OCI-LY1 (cell line): ENCODE measurements around the gene PLAGL2.

Source experiments
- H2AFZ ChIP-seq: fragments of 200-600 bp; sonication (generic), shearing (Covaris generic); 2 replicates; pipeline ENCODE4 v1.6.0; 2014; ENCODE audit warnings: antibody characterized with exemption, mild to moderate bottlenecking, low read length
- H3F3A ChIP-seq: fragments of 200-600 bp; sonication (generic), shearing (Covaris generic); 2 replicates; pipeline ENCODE4 v1.6.0; 2014; ENCODE audit warnings: mild to moderate bottlenecking, antibody characterized with exemption, low read length, moderate library complexity; ENCODE audit not compliant: insufficient read depth
- H3K27ac ChIP-seq: fragments of 200-600 bp; sonication (generic); 2 replicates; pipeline ENCODE4 v1.5.1; 2014; ENCODE audit warnings: low read length, mixed run types, mild to moderate bottlenecking, low read depth; ENCODE audit not compliant: poor library complexity, severe bottlenecking
- H3K27me3 ChIP-seq: fragments of 200-600 bp; sonication (generic); 2 replicates; pipeline ENCODE4 v1.6.0; 2014; ENCODE audit warnings: antibody characterized with exemption, mild to moderate bottlenecking, low read length, moderate library complexity; ENCODE audit not compliant: insufficient read depth
- H3K36me3 ChIP-seq: fragments of 200-600 bp; sonication (generic); 2 replicates; pipeline ENCODE4 v1.6.1; 2014; ENCODE audit warnings: mild to moderate bottlenecking, antibody characterized with exemption, low read length, moderate library complexity, mixed read lengths; ENCODE audit not compliant: insufficient read depth
- H3K4me1 ChIP-seq: fragments of 200-600 bp; sonication (generic); 2 replicates; pipeline ENCODE4 v1.5.1; 2014; ENCODE audit warnings: mild to moderate bottlenecking, low read length, moderate library complexity; ENCODE audit not compliant: insufficient read depth, severe bottlenecking
- H3K4me2 ChIP-seq: fragments of 200-600 bp; sonication (generic), shearing (Covaris generic); 2 replicates; pipeline ENCODE4 v1.6.1; 2014; ENCODE audit warnings: low read length
- H3K4me3 ChIP-seq: fragments of 200-600 bp; sonication (generic); 2 replicates; pipeline ENCODE4 v1.5.1; 2014; ENCODE audit warnings: low read length, low read depth, mild to moderate bottlenecking, mixed read lengths; ENCODE audit not compliant: poor library complexity, severe bottlenecking
- H3K79me2 ChIP-seq: fragments of 200-600 bp; shearing (Covaris generic); 2 replicates; pipeline ENCODE4 v1.6.1; 2016; ENCODE audit warnings: mixed run types, low read length, mixed read lengths; ENCODE audit not compliant: insufficient read depth
- H3K9ac ChIP-seq: fragments of 200-600 bp; sonication (generic), shearing (Covaris generic); 2 replicates; pipeline ENCODE4 v1.6.1; 2014; ENCODE audit warnings: mild to moderate bottlenecking, low read length, mixed read lengths
- H3K9me2 ChIP-seq: fragments of 200-600 bp; sonication (generic), shearing (Covaris generic); 2 replicates; pipeline ENCODE4 v1.6.1; 2014; ENCODE audit warnings: low read depth, mild to moderate bottlenecking, low read length, mixed read lengths
- H3K9me3 ChIP-seq: fragments of 200-600 bp; shearing (Covaris generic); 2 replicates; pipeline ENCODE4 v1.6.1; 2014; ENCODE audit warnings: low read length, mixed read lengths
- H4K20me1 ChIP-seq: fragments of 200-600 bp; sonication (generic), shearing (Covaris generic); 2 replicates; pipeline ENCODE4 v1.6.0; 2016; ENCODE audit warnings: mild to moderate bottlenecking, low read length; ENCODE audit not compliant: insufficient read depth
- EZH2 ChIP-seq: fragments of 200-600 bp; sonication (generic), shearing (Covaris generic); IDR thresholded peaks from 2 replicates; pipeline ENCODE4 v1.8.0; 2017; ENCODE audit warnings: borderline replicate concordance, mixed run types, mild to moderate bottlenecking, antibody characterized with exemption, low read length, moderate library complexity, mixed read lengths
- TF ChIP-seq, protein P1 (sequence below): fragments of 200-600 bp; sonication (generic), shearing (Covaris generic); IDR thresholded peaks from 2 replicates; pipeline ENCODE4 v1.5.1; 2017; ENCODE audit warnings: mild to moderate bottlenecking, antibody characterized with exemption, low read length, moderate library complexity, mixed read lengths

The PLAGL2 gene

DNA sequence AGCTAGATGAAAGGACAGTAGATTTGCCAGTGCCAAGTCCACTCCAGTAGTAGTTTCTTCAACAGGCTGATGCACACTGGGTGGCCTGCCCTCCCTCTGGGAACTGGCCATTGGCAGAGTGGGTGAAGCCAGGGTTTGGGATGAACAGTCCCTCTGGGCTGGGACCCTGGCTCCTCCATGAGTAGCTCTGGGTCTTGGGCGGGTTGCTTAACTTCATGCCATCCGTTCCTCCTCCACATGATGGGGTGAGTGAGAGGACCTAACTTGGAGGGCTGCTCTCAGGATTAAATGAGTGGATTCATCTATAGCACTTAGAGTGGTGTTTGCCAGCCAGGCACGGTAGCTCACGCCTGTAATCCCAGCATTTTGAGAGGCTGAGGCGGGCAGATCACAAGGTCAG is 47.2 kb downstream of the PLAGL2 start:
- Histone ChIP-seq H3F3A (no peaks in the 10 kb centered on the region), H4K20me1 (no peaks in the 10 kb centered on the region), H3K27ac (no peak overlapping the region), H3K4me2 (no peak overlapping the region), H3K79me2 (no peaks in the 10 kb centered on the region), H3K36me3 (peaks cover 67% of the 10 kb centered on the region), H3K9me2 (no peaks in the 10 kb centered on the region), H3K4me3 (no peak overlapping the region), H3K9me3 (no peaks in the 10 kb centered on the region), H3K4me1 (no peaks in the 10 kb centered on the region), H3K9ac (no peak overlapping the region), H3K27me3 (no peaks in the 10 kb centered on the region), H2AFZ (no peak overlapping the region)
- no peak for TF ChIP-seq EZH2
- TF ChIP-seq, protein P1, sequence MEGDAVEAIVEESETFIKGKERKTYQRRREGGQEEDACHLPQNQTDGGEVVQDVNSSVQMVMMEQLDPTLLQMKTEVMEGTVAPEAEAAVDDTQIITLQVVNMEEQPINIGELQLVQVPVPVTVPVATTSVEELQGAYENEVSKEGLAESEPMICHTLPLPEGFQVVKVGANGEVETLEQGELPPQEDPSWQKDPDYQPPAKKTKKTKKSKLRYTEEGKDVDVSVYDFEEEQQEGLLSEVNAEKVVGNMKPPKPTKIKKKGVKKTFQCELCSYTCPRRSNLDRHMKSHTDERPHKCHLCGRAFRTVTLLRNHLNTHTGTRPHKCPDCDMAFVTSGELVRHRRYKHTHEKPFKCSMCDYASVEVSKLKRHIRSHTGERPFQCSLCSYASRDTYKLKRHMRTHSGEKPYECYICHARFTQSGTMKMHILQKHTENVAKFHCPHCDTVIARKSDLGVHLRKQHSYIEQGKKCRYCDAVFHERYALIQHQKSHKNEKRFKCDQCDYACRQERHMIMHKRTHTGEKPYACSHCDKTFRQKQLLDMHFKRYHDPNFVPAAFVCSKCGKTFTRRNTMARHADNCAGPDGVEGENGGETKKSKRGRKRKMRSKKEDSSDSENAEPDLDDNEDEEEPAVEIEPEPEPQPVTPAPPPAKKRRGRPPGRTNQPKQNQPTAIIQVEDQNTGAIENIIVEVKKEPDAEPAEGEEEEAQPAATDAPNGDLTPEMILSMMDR, result no peak

DNA sequence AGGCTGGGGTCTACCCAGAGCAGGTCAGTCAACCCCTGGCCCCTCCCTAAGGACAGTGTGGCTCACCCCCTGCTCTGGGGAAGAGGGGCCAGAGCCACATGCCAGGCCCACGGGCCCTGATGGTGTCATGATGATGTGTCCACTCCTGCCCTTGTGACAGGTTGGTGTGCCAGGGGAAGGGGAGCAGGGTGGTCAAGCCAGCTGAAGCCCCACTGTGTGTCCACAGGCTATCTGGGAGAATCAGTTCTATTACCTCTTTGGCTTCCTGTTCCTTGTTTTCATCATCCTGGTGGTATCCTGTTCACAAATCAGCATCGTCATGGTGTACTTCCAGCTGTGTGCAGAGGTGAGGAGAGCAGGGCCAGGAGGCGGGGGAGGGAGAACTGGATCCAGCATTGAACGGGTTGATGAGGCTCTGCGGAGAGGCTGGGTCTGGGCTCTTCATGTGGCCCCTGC is 47.7 kb downstream of the PLAGL2 start:
- no peaks in the 10 kb centered on the region for H3K27me3 ChIP-seq
- H3K79me2 ChIP-seq, result no peaks in the 10 kb centered on the region
- H3K9me2 ChIP-seq, result no peaks in the 10 kb centered on the region
- H3K9ac ChIP-seq, result no peak overlapping the region
- H3K36me3 ChIP-seq, result peaks cover 66% of the 10 kb centered on the region
- H3K4me1 ChIP-seq, result no peaks in the 10 kb centered on the region
- H3K27ac ChIP-seq, result no peak overlapping the region
- TF ChIP-seq EZH2, result no peak
- TF ChIP-seq, protein P1, result no peak
- no peak overlapping the region for H2AFZ ChIP-seq
- no peak overlapping the region for H3K4me3 ChIP-seq
- no peaks in the 10 kb centered on the region for H4K20me1 ChIP-seq
- H3F3A ChIP-seq, result no peaks in the 10 kb centered on the region
- H3K9me3 ChIP-seq, result no peaks in the 10 kb centered on the region
- H3K4me2 ChIP-seq, result no peak overlapping the region

DNA sequence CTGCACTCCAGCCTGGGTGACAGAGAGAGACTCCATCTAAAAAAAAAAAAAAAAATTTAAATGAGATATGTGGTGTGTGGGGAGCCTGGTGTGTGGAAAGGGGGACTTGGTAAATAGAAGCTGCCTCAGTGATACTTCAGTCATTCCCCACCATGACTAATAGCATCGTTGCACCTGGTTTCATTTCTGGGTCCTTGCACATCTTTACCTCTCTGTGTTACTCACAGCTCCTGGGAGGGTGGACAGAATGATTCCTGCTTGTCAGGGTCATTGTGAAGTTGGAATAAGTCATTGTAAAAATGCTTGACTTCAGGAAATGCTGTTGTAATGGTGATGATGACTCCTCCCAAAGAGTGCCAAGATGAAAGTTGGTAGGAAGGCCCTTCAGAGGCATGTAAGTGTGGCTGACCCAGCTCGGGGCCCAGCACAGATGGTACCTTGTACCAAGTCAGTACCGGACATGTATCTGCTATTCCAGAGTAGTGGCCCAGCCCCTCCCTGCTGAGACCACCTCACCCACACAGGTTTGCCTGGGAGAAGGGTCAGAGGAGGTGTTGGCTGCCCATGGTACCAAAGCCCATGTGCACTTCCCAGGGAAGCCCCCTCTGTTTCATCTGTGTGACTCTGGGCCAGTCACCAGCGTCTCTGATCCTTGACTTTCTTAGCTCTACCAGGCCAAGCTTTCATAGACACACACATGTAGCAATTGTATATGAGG is 48.4 kb downstream of the PLAGL2 start:
- no peak overlapping the region for H3K4me3 ChIP-seq
- TF ChIP-seq EZH2, result no peak
- TF ChIP-seq, protein P1, result no peak

More for the DNA sequence above, 48.4 kb downstream of the PLAGL2 start:
- H3K9me3 ChIP-seq, result no peaks in the 10 kb centered on the region
- H3K9me2 ChIP-seq, result no peaks in the 10 kb centered on the region
- H3K4me1 ChIP-seq, result no peaks in the 10 kb centered on the region
- no peak overlapping the region for H3K4me2 ChIP-seq
- H3K79me2 ChIP-seq, result no peaks in the 10 kb centered on the region
- no peaks in the 10 kb centered on the region for H4K20me1 ChIP-seq
- no peak overlapping the region for H3K9ac ChIP-seq
- H3K36me3 ChIP-seq, result peaks cover 60% of the 10 kb centered on the region
- H3K27me3 ChIP-seq, result no peaks in the 10 kb centered on the region
- no peak overlapping the region for H3K27ac ChIP-seq
- H3F3A ChIP-seq, result no peaks in the 10 kb centered on the region
- H2AFZ ChIP-seq, result no peak overlapping the region
